Body of pancreas (tissue), 4 donors: ENCODE data around the gene SLC25A30. TPM values are rescaled to one million over a fixed set of nuclear protein-coding genes. Genes with fewer than 3 reads are reported as not detected.

Experiments
- ATAC-seq: fragments of 150-250 bp; one replicate; pipeline ENCODE4 v1.9.1; 2016
- DNase-seq, 4 donors: peaks; one replicate each; pipeline ENCODE4 v3.0.0-alpha.2; 2019
- H3K27ac ChIP-seq, 4 donors: fragments of 200-600 bp; sonication (generic); 1 replicate in 3 of 4; 2 replicates in 1 of 4; pipeline versions ENCODE4 v1.5.1 to v1.6.1; 2016 to 2019; ENCODE audit warnings: mild to moderate bottlenecking in 1 of 4, mixed read lengths in 1 of 4, moderate library complexity in 1 of 4
- H3K27me3 ChIP-seq, 2 donors: fragments of 200-600 bp; sonication (generic); one replicate each; pipeline ENCODE4 v1.6.0; 2016; ENCODE audit warnings: mild to moderate bottlenecking in 1 of 2
- H3K36me3 ChIP-seq, 2 donors: fragments of 200-600 bp; sonication (generic); replicated peaks in 1 of 2; 2 replicates each; pipeline ENCODE4 v1.5.1; 2016; ENCODE audit warnings: low read depth in 2 of 2; ENCODE audit not compliant: insufficient read depth in 1 of 2
- H3K4me1 ChIP-seq: fragments of 200-600 bp; sonication (generic); one replicate; pipeline ENCODE4 v1.6.0; 2016
- H3K4me3 ChIP-seq, 2 donors: fragments of 200-600 bp; sonication (generic); 1 replicate in 1 of 2; 2 replicates in 1 of 2; pipeline ENCODE4 v1.5.1; 2016 to 2019
- H3K9me3 ChIP-seq, 3 donors: fragments of 200-600 bp; sonication (generic); 1 replicate in 2 of 3; 2 replicates in 1 of 3; pipeline ENCODE4 v1.5.1; 2016
- CTCF ChIP-seq, 7 experiments: fragments of 450-650 bp in 4 of 7; fragments of 200-600 bp in 3 of 7; sonication (generic) in 3 of 7; IDR thresholded peaks; one replicate each; pipeline ENCODE4 v1.5.1; 2016 to 2019; ENCODE audit warnings: antibody characterized with exemption in 7 of 7
- POLR2A ChIP-seq, 3 donors: fragments of 450-650 bp; IDR thresholded peaks; one replicate each; pipeline ENCODE4 v1.6.1; 2016; ENCODE audit warnings: antibody characterized with exemption in 3 of 3, mild to moderate bottlenecking in 2 of 3
- WGBS, 2 donors: methylation state at CpG; one replicate each; pipeline ENCODE4 v1.1.5; 2017; 5-methylcytosine and 5-hydroxymethylcytosine counted together
- intact Hi-C: fragments of 100-400 bp; cut with DNase I; formaldehyde crosslinking; loops from one replicate; pipeline ENCODE4 v1.15.1; 2023
- total RNA-seq, 2 donors: library from RNA; depleted of rRNA; stranded (reverse); fragments of >200 nt; gene quantifications; one replicate each; pipeline ENCODE4 v1.1.0, GENCODE V29; 2016

The SLC25A30 gene
- total RNA-seq, 2 donors from 2014 or later, result 7.3 to 10.1 TPM

DNA sequence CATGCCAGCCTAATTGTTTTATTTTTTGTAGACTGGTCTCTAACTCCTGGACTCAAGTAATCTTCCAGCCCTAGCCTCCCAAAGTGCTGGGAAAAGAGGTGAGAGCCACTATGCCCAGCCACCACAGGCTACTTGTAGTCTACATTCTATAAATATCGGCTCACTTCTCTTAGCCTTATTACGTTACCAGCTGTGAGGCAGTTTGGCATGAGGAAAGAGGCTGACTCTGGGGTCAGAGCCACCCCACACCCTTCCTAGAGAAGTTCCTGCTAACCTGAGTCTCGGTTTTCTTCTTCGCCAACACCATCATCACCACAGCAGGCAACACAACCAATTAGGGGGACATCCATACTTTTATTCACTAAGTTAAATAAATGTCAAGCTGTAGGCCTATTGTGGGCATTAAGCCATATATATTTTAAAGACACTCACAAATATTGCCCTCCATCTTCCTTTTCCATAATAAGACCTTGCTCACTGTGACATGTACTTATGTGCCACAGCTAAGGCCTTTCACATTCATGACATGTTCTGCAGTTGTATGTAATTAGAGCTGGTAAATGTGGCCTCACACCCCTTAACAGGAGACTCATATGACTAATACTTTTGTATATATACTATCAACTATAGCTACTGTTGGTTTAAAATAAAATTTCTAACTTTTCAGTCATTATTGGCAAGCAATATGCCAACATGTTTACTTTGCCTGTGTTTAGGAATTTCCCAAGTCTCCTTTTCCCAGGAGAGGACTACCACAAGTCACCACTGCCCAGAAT lies 5.7 kb downstream of the SLC25A30 start:
- no peak for ATAC-seq
- intact Hi-C loops, result no loop called here
- Histone ChIP-seq H3K4me3 (no peak overlapping the region), H3K9me3 (no peaks in the 10 kb centered on the region), H3K4me1 (peaks cover 46% of the 10 kb centered on the region), H3K27ac (peak overlapping the region in 3 of 4 donors; percentile 33 to 93 (median 48)), H3K36me3 (peaks cover 0 to 5% of the 10 kb centered on the region in 2 donors), H3K27me3 (no peaks in the 10 kb centered on the region)
- DNase-seq, result no peak
- 77 to 85% methylated on average over 4 of the region's 4 CpGs for WGBS, 2 donors
- TF ChIP-seq CTCF (IDR thresholded peaks at IDR 0.05) (no peak), POLR2A (IDR thresholded peaks at IDR 0.05) (no peak)

- H3K27me3 ChIP-seq, result no peaks in the 10 kb centered on the region
- H3K4me3 ChIP-seq, result no peak overlapping the region
- no peaks in the 10 kb centered on the region for H3K9me3 ChIP-seq
- intact Hi-C loops, result no loop called here
- H3K27ac ChIP-seq, result peak overlapping the region in 1 of 4 donors; percentile 50
- 70% methylated on average over 4 of the region's 4 CpGs for WGBS, 2 donors
- no peak for ATAC-seq
- H3K4me1 ChIP-seq, result peaks cover 41% of the 10 kb centered on the region
- TF ChIP-seq POLR2A (IDR thresholded peaks at IDR 0.05), result no peak
- H3K36me3 ChIP-seq, result peaks cover 0 to 7% of the 10 kb centered on the region in 2 donors
- DNase-seq, result no peak
Measured at GRCh38 chr13:45411631-45412030, 6.5 kb downstream of the SLC25A30 start.

GRCh38 chr13:45411221-45411620 lies 7.0 kb downstream of the SLC25A30 start:
- WGBS, 2 donors, result 76 to 84% methylated on average over 4 of the region's 4 CpGs
- ATAC-seq (no peak), DNase-seq (no peak)
- Histone ChIP-seq H3K27ac (peak overlapping the region in 1 of 4 donors; percentile 50), H3K4me1 (peaks cover 37% of the 10 kb centered on the region), H3K9me3 (no peaks in the 10 kb centered on the region), H3K36me3 (peaks cover 0 to 9% of the 10 kb centered on the region in 2 donors), H3K27me3 (no peaks in the 10 kb centered on the region), H3K4me3 (no peak overlapping the region)
- TF ChIP-seq POLR2A (IDR thresholded peaks at IDR 0.05) (no peak), CTCF (IDR thresholded peaks at IDR 0.05) (no peak)
- intact Hi-C loops, result no loop called here

DNA sequence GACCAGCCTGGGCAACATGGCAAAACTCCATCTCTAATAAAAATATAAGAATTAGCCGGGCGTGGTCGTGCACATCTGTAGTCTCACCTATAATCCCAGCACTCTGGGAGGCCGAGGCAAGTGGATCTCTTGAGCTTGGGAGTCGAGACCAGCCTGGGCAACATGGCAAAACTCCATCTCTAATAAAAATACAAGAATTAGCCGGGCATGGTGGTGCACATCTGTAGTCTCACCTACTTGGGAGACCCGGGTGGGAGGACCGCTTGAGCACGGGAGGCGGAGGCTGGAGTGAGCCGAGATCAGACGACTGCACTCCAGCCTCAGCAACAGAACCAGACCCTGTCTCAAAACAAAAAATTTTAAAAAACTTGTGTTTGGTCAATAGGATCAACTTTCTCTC lies 7.7 kb downstream of the SLC25A30 start:
- ATAC-seq (no peak), DNase-seq (no peak)
- Histone ChIP-seq H3K27ac (no peak overlapping the region), H3K36me3 (peaks cover 0 to 13% of the 10 kb centered on the region in 2 donors), H3K27me3 (no peaks in the 10 kb centered on the region), H3K4me1 (peaks cover 33% of the 10 kb centered on the region), H3K9me3 (no peaks in the 10 kb centered on the region), H3K4me3 (no peak overlapping the region)
- intact Hi-C loops, result no loop called here
- 90 to 97% methylated on average over 12 of the region's 12 CpGs for WGBS, 2 donors
- no peak for TF ChIP-seq CTCF (IDR thresholded peaks at IDR 0.05)
- TF ChIP-seq POLR2A (IDR thresholded peaks at IDR 0.05), result no peak

DNA sequence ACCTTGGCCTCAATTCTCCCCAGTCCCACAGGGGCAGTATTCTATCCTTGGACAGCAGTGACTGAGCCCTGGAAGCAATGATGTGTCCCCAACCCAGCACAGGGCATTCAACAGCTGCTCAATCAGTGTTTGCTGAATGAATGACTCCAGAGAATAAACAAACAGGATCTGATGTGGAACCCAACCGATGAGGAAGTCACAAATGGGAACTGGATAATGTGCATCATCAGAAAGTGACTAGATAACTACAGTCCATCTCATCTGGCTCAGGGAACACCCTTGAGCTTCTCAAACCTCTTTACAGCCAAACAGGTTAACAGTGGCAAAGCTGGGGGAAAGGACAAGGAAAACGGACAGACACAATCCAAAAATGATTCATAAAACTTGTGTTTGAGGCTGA lies 8.2 kb downstream of the SLC25A30 start:
- Histone ChIP-seq H3K4me3 (no peak overlapping the region), H3K36me3 (peaks cover 0 to 16% of the 10 kb centered on the region in 2 donors), H3K27ac (no peak overlapping the region), H3K4me1 (peaks cover 28% of the 10 kb centered on the region), H3K9me3 (no peaks in the 10 kb centered on the region), H3K27me3 (no peaks in the 10 kb centered on the region)
- ATAC-seq (no peak), DNase-seq (no peak)
- intact Hi-C loops, result no loop called here
- TF ChIP-seq POLR2A (IDR thresholded peaks at IDR 0.05), result no peak
- no peak for TF ChIP-seq CTCF (IDR thresholded peaks at IDR 0.05)
- WGBS, 2 donors, result 50 to 61% methylated on average over 2 of the region's 2 CpGs
